NCI-H1105 treated with DMSO at 0.1 percent for 48 hours (cell line): ENCODE measurements around the gene NADK.

Source experiments
- DNase-seq: peaks from one replicate; lab custom pipeline; 2025; lab: John Stamatoyannopoulos, UW

Gene NADK

DNA sequence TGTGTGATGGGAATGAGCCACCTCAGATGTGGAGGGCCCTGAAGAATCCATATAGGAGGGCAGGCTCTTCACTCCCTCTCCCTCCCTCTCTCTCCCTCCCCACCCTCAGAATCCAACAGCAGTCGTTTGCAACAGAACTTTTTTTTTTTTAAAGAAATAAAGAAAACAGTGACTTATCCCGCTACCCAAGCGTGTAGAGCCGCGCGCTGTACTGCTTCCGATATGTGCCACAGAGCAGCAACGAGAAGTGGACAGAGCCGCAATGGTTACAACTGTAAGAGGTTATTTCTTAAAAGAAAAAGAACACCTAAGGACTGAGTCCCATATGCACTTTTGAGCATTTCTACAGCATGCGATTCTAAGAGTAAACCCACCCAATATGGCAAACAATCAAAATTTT is 7.4 kb upstream of the NADK start:
- DNase-seq: no peak

- DNase-seq: no peak
Observed at GRCh38 chr1:1784933-1785332, 6.7 kb upstream of the NADK start.

GRCh38 chr1:1783320-1783719 is 5.0 kb upstream of the NADK start:
- DNase-seq: no peak

DNA sequence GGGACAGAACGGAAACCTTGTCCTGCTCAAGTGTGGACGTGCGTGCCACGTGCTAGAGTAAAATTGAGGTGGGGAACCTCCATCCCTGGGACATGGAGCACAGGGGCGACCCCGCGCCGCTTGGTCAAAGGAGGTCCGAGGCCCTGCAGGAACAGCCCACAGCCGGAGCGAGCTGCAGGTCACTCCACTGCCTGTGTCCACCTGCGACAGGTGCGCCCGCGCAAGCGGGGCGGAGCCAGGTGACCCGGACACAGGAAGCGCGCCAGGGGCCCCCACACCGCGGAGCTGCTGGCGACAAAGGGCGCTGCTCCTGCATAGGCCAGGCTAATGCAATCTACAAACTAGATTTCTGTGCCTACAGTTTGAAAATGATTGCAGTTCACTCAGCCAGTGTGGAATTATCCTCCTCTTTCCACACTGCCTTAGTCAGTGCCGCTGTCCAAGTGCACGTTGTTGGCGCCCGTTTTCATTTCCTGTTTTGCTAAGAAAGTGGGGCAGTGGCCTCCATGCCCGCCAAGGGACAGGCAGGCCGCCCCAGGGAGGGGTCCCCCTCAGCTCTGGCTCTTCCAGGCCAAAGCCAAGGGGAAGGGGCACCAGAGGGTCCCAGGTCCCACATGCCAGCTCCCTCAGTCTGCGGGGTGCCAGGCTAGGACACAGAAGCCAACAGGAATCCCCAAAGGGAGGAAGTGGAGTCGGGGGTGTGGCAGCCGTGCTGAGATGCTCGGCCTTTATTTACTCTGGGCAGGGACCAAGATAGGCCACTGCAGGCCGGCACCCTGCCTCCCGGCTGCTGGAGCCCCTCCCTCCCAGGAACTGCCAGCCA is 4.3 kb upstream of the NADK start:
- peak; percentile 71 for DNase-seq

DNA sequence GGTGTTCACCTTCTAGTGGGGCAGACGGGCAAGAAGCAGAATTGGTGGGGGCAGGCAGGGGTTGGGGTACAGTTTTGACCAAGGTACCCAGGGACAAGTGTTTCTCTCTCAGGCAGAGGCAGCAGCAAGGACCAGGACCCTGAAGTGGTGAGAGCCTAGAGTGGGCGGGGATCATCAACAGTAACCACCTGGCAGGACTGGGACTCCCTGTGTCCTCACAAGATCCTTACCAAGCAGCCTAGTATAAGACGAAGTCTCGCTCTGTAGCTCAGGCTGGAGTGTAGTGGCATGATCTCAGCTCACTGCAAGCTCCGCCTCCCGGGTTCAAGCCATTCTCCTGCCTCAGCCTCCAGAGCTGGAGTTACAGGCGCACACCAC is 3.2 kb upstream of the NADK start:
- DNase-seq: no peak

DNA sequence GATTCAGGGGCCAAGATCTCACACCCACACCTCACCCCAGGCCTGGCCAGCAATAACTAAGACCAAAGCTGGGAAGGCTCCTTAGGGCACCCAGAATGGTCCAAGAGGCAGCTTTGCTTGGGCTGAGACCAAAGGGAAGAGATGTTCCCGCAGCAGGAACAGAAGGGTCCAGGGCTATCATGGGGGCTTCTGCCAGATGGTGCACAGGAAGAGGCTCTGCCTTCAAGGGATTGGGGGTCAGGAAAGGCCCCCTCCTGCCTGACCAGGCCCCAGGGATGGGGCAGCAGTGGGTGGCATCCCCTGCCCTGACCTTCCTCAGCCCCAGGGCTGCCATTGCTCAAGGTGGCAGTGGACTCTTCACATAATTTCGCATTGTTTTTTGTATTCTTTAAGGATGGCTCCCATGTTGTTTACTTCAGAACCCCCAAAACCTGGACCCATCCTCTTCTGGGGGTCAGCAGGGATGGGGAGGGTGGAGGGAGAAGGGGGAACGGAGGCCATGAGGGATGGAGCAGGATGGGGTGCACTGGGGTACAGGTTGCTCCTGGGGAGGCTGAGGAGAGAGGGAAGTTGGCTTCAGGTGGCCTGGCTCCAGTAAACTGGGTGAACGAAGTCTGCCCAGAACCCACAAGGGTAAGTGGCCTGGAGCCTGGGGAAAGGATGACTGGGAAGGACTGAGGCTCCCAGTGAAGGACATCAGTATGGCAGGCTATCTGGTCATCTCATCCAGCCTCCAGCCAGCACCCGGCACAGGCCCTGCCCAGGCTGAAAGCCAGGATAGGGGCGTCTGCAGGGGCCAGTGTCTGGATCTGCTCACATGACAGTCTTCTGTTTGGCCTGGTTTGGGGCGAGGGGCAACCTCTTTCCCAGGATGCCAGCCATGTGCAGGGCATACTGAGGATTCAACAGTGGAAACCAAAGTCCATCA is 2.6 kb upstream of the NADK start:
- no peak for DNase-seq

DNA sequence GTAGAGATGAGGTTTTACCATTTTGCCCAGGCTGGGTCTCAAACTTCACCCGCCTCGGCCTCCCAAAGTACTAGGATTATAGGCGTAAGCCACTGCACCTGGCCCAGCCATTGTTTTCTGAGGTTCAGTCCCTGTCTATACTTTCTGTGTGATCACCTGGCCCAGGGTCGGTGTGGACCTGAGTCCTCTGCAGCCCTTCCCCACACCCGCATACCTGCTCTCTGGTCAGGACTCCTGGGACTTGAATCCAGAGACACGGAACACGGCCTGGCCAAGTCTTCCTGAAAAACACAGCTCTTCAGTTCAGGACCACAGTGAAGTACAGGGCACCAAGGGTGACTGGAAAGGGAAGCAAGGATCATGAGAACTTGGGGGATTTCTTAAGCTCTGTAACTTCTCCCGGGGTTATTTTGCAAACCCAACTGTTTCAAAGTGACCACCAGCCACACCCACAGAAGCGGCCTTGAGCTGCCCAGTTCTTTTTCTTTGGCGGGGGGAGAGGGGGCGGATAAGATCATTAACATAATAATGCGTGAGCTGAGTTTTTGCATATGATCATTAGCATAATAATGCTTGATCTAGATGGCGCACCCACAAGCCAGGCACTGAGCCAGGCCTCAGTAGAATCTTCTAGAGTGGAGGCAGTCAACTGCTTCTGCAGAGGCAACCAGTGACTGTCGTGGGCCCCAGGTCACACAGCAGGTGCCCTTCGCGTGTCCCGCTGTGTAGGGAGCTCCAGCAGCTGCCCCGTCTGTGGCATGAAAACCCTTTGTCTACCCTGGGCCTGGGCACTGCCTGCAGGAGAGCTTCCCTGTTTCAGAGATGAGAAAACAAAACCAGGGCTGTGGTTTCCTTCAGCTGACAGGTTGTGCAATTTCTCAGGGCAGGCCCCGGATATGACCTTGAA is 1.7 kb upstream of the NADK start:
- no peak for DNase-seq

DNA sequence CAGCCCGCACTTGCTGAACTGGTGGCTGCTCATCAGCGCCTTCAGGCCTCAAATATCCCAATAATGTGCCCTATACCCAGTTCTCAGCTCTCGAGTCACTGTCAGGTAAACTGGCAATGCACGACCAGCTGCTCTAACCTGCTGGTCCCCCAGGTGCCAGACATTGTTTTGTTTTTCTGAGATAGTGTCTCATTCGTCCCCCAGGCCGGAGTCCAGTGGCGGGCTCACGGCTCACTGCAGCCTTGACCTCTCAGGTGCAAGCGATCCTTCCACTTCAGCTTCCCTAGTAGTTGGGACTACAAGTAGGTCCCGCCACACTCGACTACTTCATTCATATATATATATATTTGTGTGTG is 1.0 kb upstream of the NADK start:
- no peak for DNase-seq

DNA sequence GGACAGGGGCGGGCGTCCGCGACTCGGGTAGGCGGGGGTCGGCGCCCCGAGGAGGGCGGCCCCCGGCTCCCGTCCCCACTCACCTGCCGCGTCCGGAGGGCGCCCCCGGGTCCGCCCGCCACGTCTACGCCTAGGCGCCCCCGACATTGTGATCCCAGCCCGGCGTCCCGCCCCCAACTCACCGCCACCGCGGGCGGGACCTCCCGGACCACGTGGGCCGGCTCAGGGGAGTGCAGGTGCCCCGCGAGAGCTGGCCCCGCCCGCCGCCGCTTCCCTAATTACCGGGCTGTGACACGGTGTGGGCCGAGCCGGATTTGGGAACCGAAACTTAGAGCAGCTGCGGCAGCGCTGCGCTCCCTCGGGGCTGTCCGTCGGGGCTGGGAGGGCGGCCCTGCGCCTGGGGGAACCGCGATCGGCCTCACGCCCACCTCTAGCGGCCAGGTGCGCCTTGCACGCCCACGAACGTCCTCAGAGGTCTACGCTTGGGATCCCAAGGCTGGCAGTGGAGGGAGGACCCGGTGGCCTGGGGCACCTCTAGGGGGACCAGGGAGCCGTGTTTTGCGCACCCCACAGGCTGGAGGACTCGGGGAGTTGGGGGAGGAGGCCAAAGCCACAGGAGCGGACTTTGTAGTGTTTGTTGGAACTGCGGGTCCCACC is 521 bp upstream of the NADK start:
- peak; percentile 58 for DNase-seq

- DNase-seq: no peak
Observed at GRCh38 chr1:1777583-1777899, 729 bp downstream of the NADK start.

- DNase-seq: no peak
Observed at GRCh38 chr1:1776672-1777582, 1.3 kb downstream of the NADK start.

- DNase-seq: no peak
Observed at GRCh38 chr1:1775327-1776226, 2.7 kb downstream of the NADK start.

DNA sequence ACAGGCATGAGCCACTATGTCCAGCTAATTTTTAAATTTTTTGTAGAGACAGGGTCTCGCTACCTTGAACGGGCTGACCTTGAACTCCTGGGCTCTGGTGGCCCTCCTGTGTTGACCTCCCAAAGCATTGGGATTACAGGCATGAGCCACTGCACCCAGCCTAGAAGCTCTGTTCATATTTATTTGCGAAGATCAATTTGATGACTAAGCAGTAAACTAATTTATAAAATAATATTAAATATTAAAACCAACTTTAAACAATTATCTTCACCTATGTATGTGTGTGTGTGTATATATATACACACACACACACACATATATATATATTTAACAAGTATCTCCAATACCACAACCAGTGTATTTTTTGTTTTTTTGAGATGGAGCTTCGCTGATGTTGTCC is 4.4 kb downstream of the NADK start:
- no peak for DNase-seq

GRCh38 chr1:1771096-1771495 is 7.2 kb downstream of the NADK start:
- no peak for DNase-seq

GRCh38 chr1:1770102-1770501 is 8.2 kb downstream of the NADK start:
- no peak for DNase-seq

- no peak for DNase-seq
Observed at GRCh38 chr1:1768249-1768992, 9.8 kb downstream of the NADK start.

GRCh38 chr1:1764876-1765470 is 13.3 kb downstream of the NADK start:
- DNase-seq: no peak
